Endodermal cell (in vitro differentiated cells): Measurements from ENCODE around the gene FAF1. TPM values are rescaled to one million over a fixed set of nuclear protein-coding genes. Genes with fewer than 3 reads are reported as not detected.

ENCODE experiments used
- DNase-seq: peaks from one replicate; pipeline ENCODE4 v3.0.0-alpha.2; 2017
- H3K27ac ChIP-seq: 2 replicates; pipeline ENCODE4 v1.5.1; 2013; ENCODE audit warnings: mild to moderate bottlenecking, low read depth, low read length, moderate library complexity
- H3K27me3 ChIP-seq: 2 replicates; pipeline ENCODE4 v1.6.1; 2013; ENCODE audit warnings: mild to moderate bottlenecking, low read length, moderate library complexity; ENCODE audit not compliant: insufficient read depth, control insufficient read depth, poor library complexity, severe bottlenecking
- H3K36me3 ChIP-seq: 2 replicates; pipeline ENCODE4 v1.7.0; 2013; ENCODE audit warnings: mild to moderate bottlenecking, low read length, moderate library complexity; ENCODE audit not compliant: control insufficient read depth, insufficient read depth
- H3K4me1 ChIP-seq: one replicate; pipeline ENCODE4 v1.7.0; 2013; ENCODE audit warnings: low read length; ENCODE audit not compliant: control insufficient read depth, insufficient read depth
- H3K4me3 ChIP-seq: 2 replicates; pipeline ENCODE4 v1.5.1; 2013; ENCODE audit warnings: mild to moderate bottlenecking, low read length, moderate library complexity
- H3K9ac ChIP-seq: 2 replicates; pipeline ENCODE4 v1.6.1; 2013; ENCODE audit warnings: mild to moderate bottlenecking, low read length, moderate library complexity; ENCODE audit not compliant: poor library complexity, severe bottlenecking; ENCODE audit errors: extremely low read depth
- H3K9me3 ChIP-seq: 2 replicates; pipeline ENCODE4 v1.6.1; 2013; ENCODE audit warnings: mild to moderate bottlenecking, low read length, moderate library complexity; ENCODE audit not compliant: control insufficient read depth
- H3K27ac Mint-ChIP-seq: 2 replicates; pipeline ENCODE4 v1.8.0; 2020; ENCODE audit warnings: mixed read lengths
- H3K27me3 Mint-ChIP-seq: 2 replicates; pipeline ENCODE4 v1.8.0; 2021; ENCODE audit warnings: mild to moderate bottlenecking, mixed read lengths; ENCODE audit not compliant: insufficient read depth
- H3K36me3 Mint-ChIP-seq: 2 replicates; pipeline ENCODE4 v1.8.0; 2020; ENCODE audit warnings: low read depth, mixed read lengths
- H3K4me1 Mint-ChIP-seq: 2 replicates; pipeline ENCODE4 v1.8.0; 2020; ENCODE audit warnings: mixed read lengths
- H3K4me3 Mint-ChIP-seq: 2 replicates; pipeline ENCODE4 v1.8.0; 2020; ENCODE audit warnings: mild to moderate bottlenecking, moderate library complexity, mixed read lengths
- H3K9me3 Mint-ChIP-seq: 2 replicates; pipeline ENCODE4 v1.8.0; 2020; ENCODE audit warnings: mild to moderate bottlenecking, mixed read lengths
- WGBS, 2 experiments: methylation state at CpG; one replicate each; pipeline versions ENCODE4 v1.1.5 to v1.1.7; 2013; ENCODE audit warnings: missing lambda C conversion rate in 2 of 2, mixed read lengths in 1 of 2; ENCODE audit not compliant: insufficient coverage in 1 of 2, insufficient read length in 1 of 2; 5-methylcytosine and 5-hydroxymethylcytosine counted together
- total RNA-seq, 2 donors: library from RNA; stranded (reverse); fragmentation: NEBNext Ultra II Directional in 1 of 2; extraction: Animal tissue kit (Norgen Biotek cat#: 25700) in 1 of 2; gene quantifications; 2 replicates in 1 of 2; 3 replicates in 1 of 2; pipeline ENCODE4 v1.2.1, GENCODE V29; 2021
- TF ChIP-seq, protein P1 (sequence below): fragments of 200-600 bp; sonication (generic); conservative IDR thresholded peaks from 2 replicates; pipeline ENCODE4 v1.5.0; 2021; ENCODE audit warnings: antibody characterized with exemption, mild to moderate bottlenecking

Gene FAF1
- total RNA-seq, 2 donors from 2014 or later, result 76.4 to 94.4 TPM

DNA sequence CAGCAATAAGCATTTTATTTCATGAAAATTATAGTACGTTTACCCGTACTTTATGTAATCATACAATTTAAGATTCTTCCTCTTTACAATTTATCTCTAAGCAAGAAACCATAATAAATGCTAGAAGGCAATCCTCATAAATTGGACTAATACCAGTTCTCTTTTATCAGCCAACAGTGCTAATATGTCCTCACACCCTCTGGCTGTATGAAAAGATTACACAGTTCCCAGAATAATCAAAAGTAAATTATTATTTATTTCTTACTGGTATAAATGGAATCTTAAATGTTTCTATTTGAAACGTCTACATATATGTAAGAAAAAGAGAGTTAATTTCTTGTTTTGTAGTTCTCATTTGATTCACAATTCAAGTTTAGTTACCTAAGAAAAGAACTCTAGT, 6.9 kb upstream of the FAF1 start:
- H3K4me1 ChIP-seq, result no peaks in the 10 kb centered on the region
- H3K27ac ChIP-seq, result no peak overlapping the region
- peaks cover 78% of the 10 kb centered on the region for H3K27me3 Mint-ChIP-seq
- no peak overlapping the region for H3K27ac Mint-ChIP-seq
- no peaks in the 10 kb centered on the region for H3K36me3 ChIP-seq
- TF ChIP-seq, protein P1, sequence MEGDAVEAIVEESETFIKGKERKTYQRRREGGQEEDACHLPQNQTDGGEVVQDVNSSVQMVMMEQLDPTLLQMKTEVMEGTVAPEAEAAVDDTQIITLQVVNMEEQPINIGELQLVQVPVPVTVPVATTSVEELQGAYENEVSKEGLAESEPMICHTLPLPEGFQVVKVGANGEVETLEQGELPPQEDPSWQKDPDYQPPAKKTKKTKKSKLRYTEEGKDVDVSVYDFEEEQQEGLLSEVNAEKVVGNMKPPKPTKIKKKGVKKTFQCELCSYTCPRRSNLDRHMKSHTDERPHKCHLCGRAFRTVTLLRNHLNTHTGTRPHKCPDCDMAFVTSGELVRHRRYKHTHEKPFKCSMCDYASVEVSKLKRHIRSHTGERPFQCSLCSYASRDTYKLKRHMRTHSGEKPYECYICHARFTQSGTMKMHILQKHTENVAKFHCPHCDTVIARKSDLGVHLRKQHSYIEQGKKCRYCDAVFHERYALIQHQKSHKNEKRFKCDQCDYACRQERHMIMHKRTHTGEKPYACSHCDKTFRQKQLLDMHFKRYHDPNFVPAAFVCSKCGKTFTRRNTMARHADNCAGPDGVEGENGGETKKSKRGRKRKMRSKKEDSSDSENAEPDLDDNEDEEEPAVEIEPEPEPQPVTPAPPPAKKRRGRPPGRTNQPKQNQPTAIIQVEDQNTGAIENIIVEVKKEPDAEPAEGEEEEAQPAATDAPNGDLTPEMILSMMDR, result no peak
- H3K9me3 Mint-ChIP-seq, result no peaks in the 10 kb centered on the region
- peaks cover 84% of the 10 kb centered on the region for H3K27me3 ChIP-seq
- H3K36me3 Mint-ChIP-seq, result no peaks in the 10 kb centered on the region
- 83 to 88% methylated on average over 1 to 3 of the region's 3 CpGs for WGBS, 2 experiments
- H3K4me3 Mint-ChIP-seq, result no peak overlapping the region
- no peak overlapping the region for H3K4me3 ChIP-seq
- DNase-seq, result no peak
- peaks cover 11% of the 10 kb centered on the region for H3K4me1 Mint-ChIP-seq
- no peak overlapping the region for H3K9ac ChIP-seq
- no peaks in the 10 kb centered on the region for H3K9me3 ChIP-seq

DNA sequence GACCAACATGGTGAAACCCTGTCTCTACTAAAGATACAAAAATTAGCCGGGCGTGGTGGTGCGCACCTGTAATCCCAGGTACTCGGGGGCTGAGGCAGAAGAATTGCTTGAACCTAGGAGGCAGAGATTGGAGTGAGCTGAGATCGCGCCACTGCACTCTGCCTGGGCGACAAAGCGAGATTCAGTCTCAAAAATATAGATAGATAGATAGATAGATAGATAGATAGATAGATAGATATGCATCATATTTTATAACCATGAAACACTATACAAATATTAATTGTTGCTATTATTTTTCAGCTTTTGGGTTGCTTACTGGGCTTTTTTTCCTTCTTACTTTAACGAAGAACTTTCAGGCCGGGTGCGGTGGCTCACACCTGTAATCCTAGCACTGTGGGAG, 4.8 kb upstream of the FAF1 start:
- no peak overlapping the region for H3K27ac ChIP-seq
- peaks cover 63% of the 10 kb centered on the region for H3K27me3 ChIP-seq
- H3K9me3 Mint-ChIP-seq, result no peaks in the 10 kb centered on the region
- TF ChIP-seq, protein P1, result no peak
- peaks cover 57% of the 10 kb centered on the region for H3K27me3 Mint-ChIP-seq
- no peak for DNase-seq
- no peaks in the 10 kb centered on the region for H3K36me3 ChIP-seq
- H3K9me3 ChIP-seq, result no peaks in the 10 kb centered on the region
- H3K9ac ChIP-seq, result no peak overlapping the region
- no peaks in the 10 kb centered on the region for H3K4me1 ChIP-seq
- no peak overlapping the region for H3K4me3 ChIP-seq
- H3K27ac Mint-ChIP-seq, result no peak overlapping the region
- WGBS, 2 experiments, result 90 to 95% methylated on average over 4 to 10 of the region's 11 CpGs
- H3K4me1 Mint-ChIP-seq, result peaks cover 8% of the 10 kb centered on the region
- no peaks in the 10 kb centered on the region for H3K36me3 Mint-ChIP-seq
- H3K4me3 Mint-ChIP-seq, result no peak overlapping the region

DNA sequence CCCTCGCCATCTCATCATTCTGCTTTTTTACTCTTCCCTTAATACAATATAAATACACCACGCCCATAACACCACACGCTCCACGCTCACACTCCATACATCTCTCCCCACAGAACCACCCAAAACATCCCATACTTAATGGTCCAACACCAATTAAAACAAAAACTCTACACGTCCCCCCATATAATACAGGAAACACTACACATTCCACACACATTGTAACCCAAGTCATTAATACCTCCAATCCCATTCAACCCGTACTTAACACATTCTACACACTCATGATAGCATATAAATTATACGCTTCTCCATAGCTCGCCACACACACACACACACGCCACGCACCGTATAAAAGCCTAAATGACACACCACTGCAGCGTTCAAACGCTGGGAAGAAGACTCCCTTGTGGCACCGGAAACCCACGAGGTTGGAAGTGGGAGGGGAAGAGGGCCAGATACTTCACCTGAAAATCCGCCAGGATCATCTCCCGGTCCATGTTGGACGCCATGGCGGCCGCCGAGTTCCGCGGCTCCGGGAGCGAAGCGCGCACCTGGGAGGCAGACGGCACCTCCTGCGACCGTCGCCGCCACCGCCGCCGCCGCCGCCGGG, 659 bp downstream of the FAF1 start:
- peaks cover 10% of the 10 kb centered on the region for H3K27me3 Mint-ChIP-seq
- Histone ChIP-seq H3K4me3 (peak overlapping the region; percentile 95), H3K27ac (no peak overlapping the region), H3K4me1 (no peaks in the 10 kb centered on the region), H3K9ac (peak overlapping the region; percentile 29), H3K36me3 (peaks cover 19% of the 10 kb centered on the region), H3K27me3 (peaks cover 15% of the 10 kb centered on the region), H3K9me3 (no peaks in the 10 kb centered on the region)
- peak overlapping the region; percentile 83 for H3K4me3 Mint-ChIP-seq
- no peaks in the 10 kb centered on the region for H3K9me3 Mint-ChIP-seq
- no peak for DNase-seq
- TF ChIP-seq, protein P1, result no peak
- H3K4me1 Mint-ChIP-seq, result peaks cover 13% of the 10 kb centered on the region
- 1 to 3% methylated on average over 7 to 38 of the region's 38 CpGs for WGBS, 2 experiments
- H3K27ac Mint-ChIP-seq, result peak overlapping the region; percentile 85
- H3K36me3 Mint-ChIP-seq, result no peaks in the 10 kb centered on the region
